ENCODE measurements around the gene RENBP.

DNA sequence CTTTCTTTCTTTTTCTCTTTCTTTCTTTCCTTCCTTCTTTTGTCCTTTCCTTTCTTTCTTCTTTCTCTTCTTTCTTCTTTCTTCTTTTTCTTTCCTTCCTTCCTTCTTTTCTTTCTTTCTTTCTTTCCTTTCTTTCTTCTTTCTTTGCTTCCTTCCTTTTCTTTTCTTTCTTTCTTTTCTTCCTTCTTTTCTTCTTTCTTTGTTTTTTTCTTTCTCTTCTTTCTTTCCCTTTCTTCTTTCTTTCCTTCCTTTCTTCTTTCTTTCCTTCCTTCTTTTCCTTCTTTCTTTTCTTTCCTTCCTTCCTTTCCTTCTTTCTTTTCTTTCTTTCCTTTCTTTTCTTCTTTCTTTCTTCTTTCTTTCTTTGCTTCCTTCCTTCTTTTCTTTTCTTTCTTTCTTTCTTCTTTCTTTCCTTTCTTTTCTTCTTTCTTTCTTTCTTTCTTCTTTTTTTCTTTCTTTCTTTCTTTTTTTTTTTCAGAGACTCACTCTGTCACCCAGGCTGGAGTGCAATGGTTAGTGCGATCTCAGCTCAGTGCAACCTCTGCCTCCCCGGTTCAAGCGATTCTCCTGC is 46.7 kb upstream of the RENBP start:
- no peak for TF ChIP-seq CTCF (IDR thresholded peaks at IDR 0.05)
- TF ChIP-seq POLR2A (IDR thresholded peaks at IDR 0.05) = no peak
